Activated B cell treated with CpG ODN at 0.5 μM for 24 hours (primary cell): ENCODE measurements around the gene KCNMB2. TPM values are rescaled to one million over a fixed set of nuclear protein-coding genes. Genes with fewer than 3 reads are reported as not detected.
"Not testable (repeated sequence)": the region's sequence is repeated elsewhere in the genome, so short reads cannot be mapped to it uniquely, and the experiment has no call there.

Experiments
- ATAC-seq: fragments of 200-7000 bp; cut with Tn5 transposase; one replicate; pipeline ENCODE4 v1.10.0; 2021; ENCODE audit warnings: low read depth, mild to moderate bottlenecking, moderate library complexity
- CTCF ChIA-PET: fragments of 350-600 bp; sonication (Branson Sonifier 250); formaldehyde crosslinking; loops from one replicate; lab custom pipeline; 2021; ENCODE audit warnings: antibody characterized with exemption; lab: Charles Lee
- POLR2A ChIA-PET: fragments of 350-600 bp; sonication (Branson Sonifier 250); formaldehyde crosslinking; loops from one replicate; lab custom pipeline; 2021; ENCODE audit warnings: antibody characterized with exemption; lab: Charles Lee
- DNase-seq: peaks from one replicate; pipeline ENCODE4 v3.0.0; 2022
- H3K27ac Mint-ChIP-seq: one replicate; pipeline ENCODE4 v1.8.0; 2020; ENCODE audit warnings: mixed read lengths
- H3K27me3 Mint-ChIP-seq: one replicate; pipeline ENCODE4 v1.8.0; 2021; ENCODE audit warnings: mixed read lengths
- H3K36me3 Mint-ChIP-seq: one replicate; pipeline ENCODE4 v1.8.0; 2021; ENCODE audit warnings: low read depth, mixed read lengths
- H3K4me1 Mint-ChIP-seq: one replicate; pipeline ENCODE4 v1.8.0; 2021; ENCODE audit warnings: mixed read lengths
- H3K4me3 Mint-ChIP-seq: one replicate; pipeline ENCODE4 v1.8.0; 2020; ENCODE audit warnings: mild to moderate bottlenecking, mixed read lengths
- H3K9me3 Mint-ChIP-seq: one replicate; pipeline ENCODE4 v1.8.0; 2020; ENCODE audit warnings: mixed read lengths
- intact Hi-C: fragments of 100-400 bp; cut with micrococcal nuclease; formaldehyde crosslinking; loops from one replicate; pipeline ENCODE4 v1.15.1; 2024
- total RNA-seq: library from RNA; stranded (reverse); gene quantifications from 2 replicates; pipeline ENCODE4 v1.2.3, GENCODE V29; 2022
- TF ChIP-seq, protein P1 (sequence below): fragments of 200-600 bp; IDR thresholded peaks from one replicate; pipeline ENCODE4 v1.8.0; 2022; ENCODE audit warnings: antibody characterized with exemption, mild to moderate bottlenecking

Gene KCNMB2
- total RNA-seq, 1 donor from 2014 or later, result not detected

DNA sequence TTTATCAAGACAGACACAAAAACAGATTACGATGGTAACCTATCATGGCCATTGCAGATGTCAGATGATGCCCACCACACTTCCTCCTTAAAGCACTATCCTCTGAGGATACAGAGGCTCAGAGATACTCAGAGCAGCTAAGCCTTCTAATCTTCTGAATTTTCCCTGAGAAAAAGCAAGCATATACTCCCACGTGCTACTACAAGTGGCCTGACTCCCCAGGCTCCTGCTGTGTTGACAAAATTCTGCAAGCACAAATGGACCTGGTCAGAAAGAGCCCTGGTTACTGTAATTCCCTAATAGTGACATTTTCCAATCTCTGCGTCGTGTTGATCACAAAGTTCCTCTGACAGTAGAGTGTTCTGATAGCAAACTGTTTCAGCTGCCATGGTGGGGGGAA is 207.1 kb downstream of the KCNMB2 start:
- DNase-seq (no peak), ATAC-seq (no peak)
- Mint-ChIP-seq H3K4me3 (no peak overlapping the region), H3K36me3 (no peaks in the 10 kb centered on the region), H3K27ac (no peak overlapping the region), H3K4me1 (no peaks in the 10 kb centered on the region), H3K27me3 (peaks cover 1% of the 10 kb centered on the region), H3K9me3 (peaks cover 5% of the 10 kb centered on the region)
- intact Hi-C loops, result no loop called here
- ChIA-PET POLR2A (no interaction called here), CTCF (no interaction called here)
- TF ChIP-seq, protein P1, sequence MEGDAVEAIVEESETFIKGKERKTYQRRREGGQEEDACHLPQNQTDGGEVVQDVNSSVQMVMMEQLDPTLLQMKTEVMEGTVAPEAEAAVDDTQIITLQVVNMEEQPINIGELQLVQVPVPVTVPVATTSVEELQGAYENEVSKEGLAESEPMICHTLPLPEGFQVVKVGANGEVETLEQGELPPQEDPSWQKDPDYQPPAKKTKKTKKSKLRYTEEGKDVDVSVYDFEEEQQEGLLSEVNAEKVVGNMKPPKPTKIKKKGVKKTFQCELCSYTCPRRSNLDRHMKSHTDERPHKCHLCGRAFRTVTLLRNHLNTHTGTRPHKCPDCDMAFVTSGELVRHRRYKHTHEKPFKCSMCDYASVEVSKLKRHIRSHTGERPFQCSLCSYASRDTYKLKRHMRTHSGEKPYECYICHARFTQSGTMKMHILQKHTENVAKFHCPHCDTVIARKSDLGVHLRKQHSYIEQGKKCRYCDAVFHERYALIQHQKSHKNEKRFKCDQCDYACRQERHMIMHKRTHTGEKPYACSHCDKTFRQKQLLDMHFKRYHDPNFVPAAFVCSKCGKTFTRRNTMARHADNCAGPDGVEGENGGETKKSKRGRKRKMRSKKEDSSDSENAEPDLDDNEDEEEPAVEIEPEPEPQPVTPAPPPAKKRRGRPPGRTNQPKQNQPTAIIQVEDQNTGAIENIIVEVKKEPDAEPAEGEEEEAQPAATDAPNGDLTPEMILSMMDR, result no peak

DNA sequence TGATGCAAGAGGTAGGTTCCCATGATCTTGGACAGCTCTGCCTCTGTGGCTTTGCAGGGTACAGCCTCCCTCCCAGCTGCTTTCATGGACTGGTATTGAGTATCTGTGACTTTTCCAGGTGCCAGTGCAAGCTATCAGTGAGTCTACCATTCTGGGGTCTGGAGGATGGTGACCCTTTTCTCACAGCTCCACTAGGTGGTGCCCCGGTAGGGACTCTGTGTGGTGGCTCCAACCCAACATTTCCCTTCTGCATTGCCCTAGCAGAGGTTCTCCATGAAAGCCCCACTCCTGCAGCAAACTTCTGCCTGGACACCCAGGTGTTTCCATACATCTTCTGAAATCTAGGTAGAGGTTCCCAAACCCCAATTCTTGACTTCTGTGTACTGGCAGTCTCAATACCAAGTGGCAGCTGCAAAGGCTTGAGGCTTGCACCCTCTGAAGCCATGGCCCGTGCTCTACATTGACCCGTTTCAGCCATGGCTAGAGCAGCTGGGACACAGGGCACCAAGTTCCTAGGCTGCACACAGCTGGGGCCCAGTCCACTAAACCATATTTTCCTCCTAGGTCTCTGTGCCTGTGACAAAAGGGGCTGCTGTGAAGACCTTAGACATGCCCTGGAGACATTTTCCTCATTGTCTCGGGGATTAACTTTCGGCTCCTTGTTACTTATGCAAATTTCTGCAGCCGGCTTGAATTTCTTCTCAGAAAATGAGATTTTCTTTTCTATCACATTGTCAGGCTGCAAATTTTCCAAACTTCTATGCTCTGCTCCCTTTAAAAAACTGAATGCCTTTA is 209.8 kb downstream of the KCNMB2 start:
- DNase-seq, H3K27ac Mint-ChIP-seq, H3K27me3 Mint-ChIP-seq, intact Hi-C loops, H3K36me3 Mint-ChIP-seq, ATAC-seq, POLR2A ChIA-PET, H3K9me3 Mint-ChIP-seq, CTCF ChIA-PET, H3K4me1 Mint-ChIP-seq, H3K4me3 Mint-ChIP-seq: not testable (repeated sequence)

DNA sequence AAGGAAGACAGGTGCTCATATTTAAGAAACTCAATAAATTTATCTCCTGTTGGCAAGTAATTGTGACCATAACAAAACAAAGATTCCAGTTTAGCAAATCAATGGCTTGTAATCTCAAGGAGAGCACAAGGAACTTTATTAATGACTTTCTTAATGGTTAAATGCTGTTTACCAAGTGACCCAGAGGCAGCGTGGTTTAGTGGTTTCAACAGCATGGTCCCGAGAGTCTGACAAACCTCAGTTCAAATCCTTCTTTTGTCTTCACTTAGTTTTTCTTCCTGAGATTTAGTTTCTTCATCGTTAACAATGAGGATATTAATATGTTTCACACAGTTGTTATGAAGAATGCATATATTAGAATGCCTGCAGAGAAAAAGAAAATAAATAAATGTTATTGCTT is 212.6 kb downstream of the KCNMB2 start:
- CTCF ChIA-PET, result no interaction called here
- peaks cover 5% of the 10 kb centered on the region for H3K9me3 Mint-ChIP-seq
- POLR2A ChIA-PET, result no interaction called here
- no peak for ATAC-seq
- intact Hi-C loops, result no loop called here
- no peak overlapping the region for H3K27ac Mint-ChIP-seq
- no peak overlapping the region for H3K4me3 Mint-ChIP-seq
- H3K4me1 Mint-ChIP-seq, result no peaks in the 10 kb centered on the region
- H3K36me3 Mint-ChIP-seq, result no peaks in the 10 kb centered on the region
- DNase-seq, result no peak
- TF ChIP-seq, protein P1, result no peak
- H3K27me3 Mint-ChIP-seq, result no peaks in the 10 kb centered on the region

DNA sequence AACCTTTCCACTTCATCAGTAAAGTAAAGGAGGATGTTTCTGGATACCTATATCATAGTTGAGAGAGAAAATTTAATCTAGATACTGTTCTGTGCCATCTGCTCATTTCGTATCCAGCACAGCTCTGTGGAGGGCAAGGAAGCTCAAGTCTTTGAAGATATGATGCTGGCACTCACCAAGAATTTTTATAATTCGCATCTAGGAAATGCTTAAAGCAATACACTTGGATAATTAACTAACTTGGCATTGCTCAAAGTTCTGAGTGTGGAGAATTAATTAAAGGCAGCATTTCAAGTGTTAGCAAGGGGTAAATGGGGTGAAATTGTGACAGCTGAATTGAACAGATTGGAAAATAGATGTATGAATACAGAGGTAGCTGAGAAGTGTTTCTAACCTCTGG is 213.2 kb downstream of the KCNMB2 start:
- intact Hi-C loops, result no loop called here
- H3K27ac Mint-ChIP-seq, result no peak overlapping the region
- no peak for ATAC-seq

DNA sequence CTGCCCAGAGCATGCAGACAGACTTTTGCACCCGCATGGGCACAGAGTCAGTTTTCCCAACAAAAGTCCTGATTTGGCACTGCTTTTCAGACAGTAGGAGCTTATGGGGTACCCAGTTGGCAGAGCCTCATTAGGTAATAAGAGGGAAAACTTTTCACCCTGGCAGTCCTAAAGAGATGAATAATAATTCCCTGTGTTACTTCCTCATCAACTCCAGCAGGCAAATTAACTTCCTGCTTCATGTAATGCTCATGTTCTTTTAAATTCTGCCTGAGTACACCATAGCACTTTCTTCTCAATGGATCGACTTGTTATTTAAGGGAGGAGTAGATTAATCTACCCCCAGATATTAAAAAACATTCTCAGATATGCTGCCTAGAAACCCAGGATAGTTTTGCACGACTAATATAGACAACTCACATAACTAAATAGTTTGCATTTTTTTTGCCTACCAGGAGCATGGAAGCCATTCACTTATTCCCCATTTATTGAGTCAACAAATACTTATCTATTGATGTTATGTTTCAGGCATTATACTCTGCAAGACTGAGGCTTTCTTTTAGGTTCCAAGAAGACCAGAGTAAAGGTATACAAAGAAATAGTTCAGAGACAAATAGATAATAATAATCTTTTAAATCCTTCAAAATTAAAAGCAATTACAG is 214.5 kb downstream of the KCNMB2 start:
- ATAC-seq (no peak), DNase-seq (no peak)
- peaks cover 2% of the 10 kb centered on the region for H3K27me3 Mint-ChIP-seq
- no peak overlapping the region for H3K27ac Mint-ChIP-seq
- H3K36me3 Mint-ChIP-seq, result no peaks in the 10 kb centered on the region
- intact Hi-C loops, result no loop called here
- no peak overlapping the region for H3K4me3 Mint-ChIP-seq
- TF ChIP-seq, protein P1, result no peak
- no peaks in the 10 kb centered on the region for H3K4me1 Mint-ChIP-seq
- peaks cover 5% of the 10 kb centered on the region for H3K9me3 Mint-ChIP-seq
- POLR2A ChIA-PET, result no interaction called here
- CTCF ChIA-PET, result no interaction called here

More for the DNA sequence above, 213.2 kb downstream of the KCNMB2 start:
- Mint-ChIP-seq H3K9me3 (peaks cover 5% of the 10 kb centered on the region), H3K4me1 (no peaks in the 10 kb centered on the region), H3K4me3 (no peak overlapping the region), H3K36me3 (no peaks in the 10 kb centered on the region), H3K27me3 (peaks cover 2% of the 10 kb centered on the region)
- TF ChIP-seq, protein P1, result no peak
- CTCF ChIA-PET, result no interaction called here
- POLR2A ChIA-PET, result no interaction called here
- no peak for DNase-seq
